Neural cell (in vitro differentiated cells): Measurements from ENCODE around the gene TBCEL. TPM values are rescaled to one million over a fixed set of nuclear protein-coding genes. Genes with fewer than 3 reads are reported as not detected.

Experiments
- H2AFZ ChIP-seq: fragments of 200-600, 300-800 bp; sonication (generic), shearing (Covaris generic); 2 replicates; pipeline ENCODE4 v1.6.0; 2014; ENCODE audit warnings: low read depth, mild to moderate bottlenecking, antibody characterized with exemption, low read length, moderate library complexity
- H3F3A ChIP-seq: fragments of 200-600 bp; shearing (Covaris generic); 2 replicates; pipeline ENCODE4 v1.6.1; 2016; ENCODE audit warnings: mild to moderate bottlenecking, moderate library complexity, mixed read lengths, antibody characterized with exemption, low read length; ENCODE audit not compliant: insufficient read depth, poor library complexity, severe bottlenecking
- H3K27ac ChIP-seq: fragments of 200-600, 300-800 bp; sonication (generic), shearing (Covaris generic); 2 replicates; pipeline ENCODE4 v1.5.1; 2014; ENCODE audit warnings: mild to moderate bottlenecking, low read length, moderate library complexity
- H3K27me3 ChIP-seq: fragments of 300-800, 200-600 bp; sonication (generic), shearing (Covaris generic); 2 replicates; pipeline ENCODE4 v1.6.0; 2014; ENCODE audit warnings: mild to moderate bottlenecking, low read depth, low read length, moderate library complexity; ENCODE audit not compliant: insufficient read depth
- H3K36me3 ChIP-seq: fragments of 300-800, 200-600 bp; sonication (generic), shearing (Covaris generic); 2 replicates; pipeline ENCODE4 v1.5.1; 2014; ENCODE audit warnings: mild to moderate bottlenecking, antibody characterized with exemption, low read length, moderate library complexity; ENCODE audit not compliant: insufficient read depth
- H3K4me2 ChIP-seq: fragments of 300-800, 200-600 bp; sonication (generic), shearing (Covaris generic); 2 replicates; pipeline ENCODE4 v1.6.0; 2014; ENCODE audit warnings: mild to moderate bottlenecking, low read length
- H3K4me3 ChIP-seq: fragments of 300-800, 200-600 bp; sonication (generic), shearing (Covaris generic); 2 replicates; pipeline ENCODE4 v1.5.1; 2014; ENCODE audit warnings: mild to moderate bottlenecking, low read length, moderate library complexity
- H3K79me2 ChIP-seq: fragments of 200-600 bp; shearing (Covaris generic); replicated peaks from 2 replicates; pipeline ENCODE4 v1.6.0; 2014; ENCODE audit warnings: mild to moderate bottlenecking, low read length, moderate library complexity; ENCODE audit not compliant: insufficient read depth
- H3K9ac ChIP-seq: fragments of 300-800, 200-600 bp; sonication (generic), shearing (Covaris generic); 2 replicates; pipeline ENCODE4 v1.6.1; 2016; ENCODE audit warnings: mild to moderate bottlenecking, low read length, mixed read lengths
- H3K9me2 ChIP-seq: fragments of 200-600 bp; shearing (Covaris generic); 2 replicates; pipeline ENCODE4 v1.6.1; 2016; ENCODE audit warnings: mild to moderate bottlenecking, low read length, mixed read lengths; ENCODE audit not compliant: insufficient read depth
- H3K9me3 ChIP-seq: fragments of 200-600, 300-800 bp; sonication (generic), shearing (Covaris generic); 2 replicates; pipeline ENCODE4 v1.6.1; 2016; ENCODE audit warnings: mild to moderate bottlenecking, mixed run types, low read length, moderate library complexity, mixed read lengths
- H4K20me1 ChIP-seq: fragments of 200-600 bp; shearing (Covaris generic); 2 replicates; pipeline ENCODE4 v1.6.1; 2016; ENCODE audit warnings: mild to moderate bottlenecking, mixed run types; ENCODE audit not compliant: insufficient read depth
- EP300 ChIP-seq: fragments of 450-650 bp; conservative IDR thresholded peaks from 2 replicates; pipeline ENCODE4 v1.6.1; 2014; ENCODE audit warnings: antibody characterized with exemption, mild to moderate bottlenecking, moderate library complexity; ENCODE audit not compliant: poor library complexity, severe bottlenecking
- EZH2 ChIP-seq: fragments of 200-600, 300-800 bp; shearing (Covaris generic), sonication (generic); IDR thresholded peaks from 2 replicates; pipeline ENCODE4 v1.6.1; 2014; ENCODE audit warnings: antibody characterized with exemption, low read length, borderline replicate concordance, mild to moderate bottlenecking; ENCODE audit not compliant: insufficient read depth, poor library complexity, severe bottlenecking
- MXI1 ChIP-seq: fragments of 450-650 bp; conservative IDR thresholded peaks from 2 replicates; pipeline ENCODE4 v1.6.1; 2014; ENCODE audit warnings: antibody characterized with exemption, mild to moderate bottlenecking; ENCODE audit not compliant: poor library complexity, severe bottlenecking
- POLR2AphosphoS5 ChIP-seq: IDR thresholded peaks from 2 replicates; pipeline ENCODE4 v1.6.1; 2012
- RAD21 ChIP-seq: fragments of 450-650 bp; conservative IDR thresholded peaks from 2 replicates; pipeline ENCODE4 v1.6.1; 2014; ENCODE audit warnings: antibody characterized with exemption, mild to moderate bottlenecking, moderate library complexity
- SMC3 ChIP-seq: fragments of 450-650 bp; conservative IDR thresholded peaks from 2 replicates; pipeline ENCODE4 v1.6.1; 2014; ENCODE audit warnings: antibody characterized with exemption, mild to moderate bottlenecking, moderate library complexity; ENCODE audit not compliant: poor library complexity
- TAF1 ChIP-seq: IDR thresholded peaks from 2 replicates; pipeline ENCODE4 v1.6.1; 2012; ENCODE audit warnings: low read depth
- polyA minus RNA-seq: library from RNA; depleted of rRNA, polyadenylated mRNA; stranded (reverse); fragments of >200 nt; gene quantifications from 2 replicates; pipeline ENCODE4 v1.2.3, GENCODE V29; 2014
- polyA plus RNA-seq: library from polyadenylated mRNA; depleted of rRNA; stranded (reverse); fragments of >200 nt; gene quantifications from 2 replicates; pipeline ENCODE4 v1.2.3, GENCODE V29; 2014
- TF ChIP-seq, protein P1 (sequence below): IDR thresholded peaks from 2 replicates; pipeline ENCODE4 v1.6.1; 2012; ENCODE audit warnings: borderline replicate concordance
- TF ChIP-seq, protein P2 (sequence below): fragments of 450-650 bp; IDR thresholded peaks from 2 replicates; pipeline ENCODE4 v1.5.1; 2014; ENCODE audit warnings: antibody characterized with exemption, mild to moderate bottlenecking, moderate library complexity; ENCODE audit not compliant: poor library complexity, severe bottlenecking

The TBCEL gene, protein sequence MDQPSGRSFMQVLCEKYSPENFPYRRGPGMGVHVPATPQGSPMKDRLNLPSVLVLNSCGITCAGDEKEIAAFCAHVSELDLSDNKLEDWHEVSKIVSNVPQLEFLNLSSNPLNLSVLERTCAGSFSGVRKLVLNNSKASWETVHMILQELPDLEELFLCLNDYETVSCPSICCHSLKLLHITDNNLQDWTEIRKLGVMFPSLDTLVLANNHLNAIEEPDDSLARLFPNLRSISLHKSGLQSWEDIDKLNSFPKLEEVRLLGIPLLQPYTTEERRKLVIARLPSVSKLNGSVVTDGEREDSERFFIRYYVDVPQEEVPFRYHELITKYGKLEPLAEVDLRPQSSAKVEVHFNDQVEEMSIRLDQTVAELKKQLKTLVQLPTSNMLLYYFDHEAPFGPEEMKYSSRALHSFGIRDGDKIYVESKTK
- 13.5 and 16.5 TPM in 2 replicates for polyA plus RNA-seq
- 72.1 and 83.5 TPM in 2 replicates for polyA minus RNA-seq

DNA sequence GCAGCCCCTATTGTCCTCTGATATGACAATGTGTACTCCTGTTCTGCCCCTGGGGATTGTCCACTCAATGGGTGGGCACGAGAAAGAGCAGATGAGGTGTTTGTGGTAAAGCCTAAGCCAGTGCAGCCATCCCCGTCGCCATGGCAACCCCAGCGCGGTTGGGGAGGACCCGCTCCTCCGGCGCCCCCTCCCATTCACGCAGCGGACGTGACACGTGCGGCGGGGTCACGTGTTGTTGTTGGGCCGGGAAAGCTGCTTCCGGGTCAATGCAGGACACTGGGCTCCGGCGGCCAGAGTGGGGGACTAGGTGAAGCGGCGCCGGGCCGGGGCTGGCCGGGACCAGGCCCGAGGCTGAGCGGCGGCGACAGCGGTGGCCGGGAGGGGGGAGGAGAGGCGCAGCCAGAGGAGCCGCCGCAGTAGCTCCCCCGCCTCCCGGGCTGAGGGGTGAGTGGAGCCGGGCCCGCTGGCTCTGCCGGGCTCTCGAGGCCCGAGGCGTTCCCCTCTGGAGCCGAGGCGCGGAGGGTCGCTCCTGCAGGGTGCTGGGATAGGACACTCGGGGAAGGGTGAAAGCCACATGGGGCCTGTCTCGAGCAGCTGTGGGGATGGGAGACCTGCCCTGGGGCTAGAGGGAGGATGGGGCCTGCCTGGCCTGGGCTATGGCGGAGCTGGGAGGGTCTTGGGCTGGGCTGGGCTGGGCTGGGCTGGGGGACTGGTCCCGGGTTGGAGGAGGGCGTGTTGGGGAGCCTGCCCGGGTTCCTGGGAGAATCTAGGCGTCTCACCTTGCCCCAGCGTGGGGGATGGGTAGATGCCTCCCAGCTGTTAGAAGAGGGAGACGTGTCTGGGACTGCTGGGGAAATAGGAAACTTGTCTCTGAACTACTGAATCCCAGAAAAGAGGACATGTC is at the start of gene TBCEL:
Gene TBCEL (plus strand): TSS at position 255 of the 904 bp plus-strand sequence. CDS start 21,589 bp downstream, outside the sequence.
- Histone ChIP-seq H3K4me3 (peak within 1 kb of the TSS; percentile 93), H3K9me2 (no peaks in the 10 kb centered on the region), H2AFZ (peak within 1 kb of the TSS; percentile 92), H3K27me3 (no peaks in the 10 kb centered on the region), H3K79me2 (peaks cover 49% of the 10 kb centered on the region), H3F3A (no peaks in the 10 kb centered on the region), H3K9me3 (no peaks in the 10 kb centered on the region), H4K20me1 (no peaks in the 10 kb centered on the region), H3K4me2 (peak within 1 kb of the TSS; percentile 91), H3K36me3 (no peaks in the 10 kb centered on the region), H3K9ac (peak within 1 kb of the TSS; percentile 91), H3K27ac (peak within 1 kb of the TSS; percentile 66)
- TF ChIP-seq EZH2 (no peak), TAF1 (no peak), RAD21 (peak; percentile 34), EP300 (peak; percentile 60), POLR2AphosphoS5 (peak; percentile 85), SMC3 (peak; percentile 47), MXI1 (peak; percentile 91)
- TF ChIP-seq, protein P1, sequence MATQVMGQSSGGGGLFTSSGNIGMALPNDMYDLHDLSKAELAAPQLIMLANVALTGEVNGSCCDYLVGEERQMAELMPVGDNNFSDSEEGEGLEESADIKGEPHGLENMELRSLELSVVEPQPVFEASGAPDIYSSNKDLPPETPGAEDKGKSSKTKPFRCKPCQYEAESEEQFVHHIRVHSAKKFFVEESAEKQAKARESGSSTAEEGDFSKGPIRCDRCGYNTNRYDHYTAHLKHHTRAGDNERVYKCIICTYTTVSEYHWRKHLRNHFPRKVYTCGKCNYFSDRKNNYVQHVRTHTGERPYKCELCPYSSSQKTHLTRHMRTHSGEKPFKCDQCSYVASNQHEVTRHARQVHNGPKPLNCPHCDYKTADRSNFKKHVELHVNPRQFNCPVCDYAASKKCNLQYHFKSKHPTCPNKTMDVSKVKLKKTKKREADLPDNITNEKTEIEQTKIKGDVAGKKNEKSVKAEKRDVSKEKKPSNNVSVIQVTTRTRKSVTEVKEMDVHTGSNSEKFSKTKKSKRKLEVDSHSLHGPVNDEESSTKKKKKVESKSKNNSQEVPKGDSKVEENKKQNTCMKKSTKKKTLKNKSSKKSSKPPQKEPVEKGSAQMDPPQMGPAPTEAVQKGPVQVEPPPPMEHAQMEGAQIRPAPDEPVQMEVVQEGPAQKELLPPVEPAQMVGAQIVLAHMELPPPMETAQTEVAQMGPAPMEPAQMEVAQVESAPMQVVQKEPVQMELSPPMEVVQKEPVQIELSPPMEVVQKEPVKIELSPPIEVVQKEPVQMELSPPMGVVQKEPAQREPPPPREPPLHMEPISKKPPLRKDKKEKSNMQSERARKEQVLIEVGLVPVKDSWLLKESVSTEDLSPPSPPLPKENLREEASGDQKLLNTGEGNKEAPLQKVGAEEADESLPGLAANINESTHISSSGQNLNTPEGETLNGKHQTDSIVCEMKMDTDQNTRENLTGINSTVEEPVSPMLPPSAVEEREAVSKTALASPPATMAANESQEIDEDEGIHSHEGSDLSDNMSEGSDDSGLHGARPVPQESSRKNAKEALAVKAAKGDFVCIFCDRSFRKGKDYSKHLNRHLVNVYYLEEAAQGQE = no peak
- TF ChIP-seq, protein P2, sequence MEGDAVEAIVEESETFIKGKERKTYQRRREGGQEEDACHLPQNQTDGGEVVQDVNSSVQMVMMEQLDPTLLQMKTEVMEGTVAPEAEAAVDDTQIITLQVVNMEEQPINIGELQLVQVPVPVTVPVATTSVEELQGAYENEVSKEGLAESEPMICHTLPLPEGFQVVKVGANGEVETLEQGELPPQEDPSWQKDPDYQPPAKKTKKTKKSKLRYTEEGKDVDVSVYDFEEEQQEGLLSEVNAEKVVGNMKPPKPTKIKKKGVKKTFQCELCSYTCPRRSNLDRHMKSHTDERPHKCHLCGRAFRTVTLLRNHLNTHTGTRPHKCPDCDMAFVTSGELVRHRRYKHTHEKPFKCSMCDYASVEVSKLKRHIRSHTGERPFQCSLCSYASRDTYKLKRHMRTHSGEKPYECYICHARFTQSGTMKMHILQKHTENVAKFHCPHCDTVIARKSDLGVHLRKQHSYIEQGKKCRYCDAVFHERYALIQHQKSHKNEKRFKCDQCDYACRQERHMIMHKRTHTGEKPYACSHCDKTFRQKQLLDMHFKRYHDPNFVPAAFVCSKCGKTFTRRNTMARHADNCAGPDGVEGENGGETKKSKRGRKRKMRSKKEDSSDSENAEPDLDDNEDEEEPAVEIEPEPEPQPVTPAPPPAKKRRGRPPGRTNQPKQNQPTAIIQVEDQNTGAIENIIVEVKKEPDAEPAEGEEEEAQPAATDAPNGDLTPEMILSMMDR = no peak

DNA sequence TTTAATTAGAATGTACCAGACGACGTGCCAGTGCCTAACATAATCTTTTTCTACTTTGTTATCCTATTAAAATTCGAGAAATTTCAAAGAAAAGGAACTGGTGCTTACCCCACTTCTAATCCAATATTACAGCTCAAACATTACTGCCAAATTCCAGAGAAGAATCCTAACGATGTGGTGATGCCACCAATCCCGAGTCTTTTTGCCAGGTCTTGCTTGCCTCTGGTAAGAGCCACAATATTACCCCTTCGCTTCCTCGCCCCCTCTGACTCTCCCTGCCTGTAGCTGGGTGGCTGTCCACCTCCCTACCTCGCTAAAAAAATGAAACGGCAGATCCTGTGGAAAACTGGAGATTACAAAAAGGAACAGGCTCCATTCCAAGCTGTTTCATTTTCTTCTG is 49.4 kb upstream of the TBCEL start:
- Histone ChIP-seq H3K9me2 (no peaks in the 10 kb centered on the region), H3K4me3 (no peak overlapping the region), H3K27me3 (no peaks in the 10 kb centered on the region), H3K9ac (no peak overlapping the region), H3K36me3 (no peaks in the 10 kb centered on the region), H4K20me1 (no peaks in the 10 kb centered on the region), H3K27ac (no peak overlapping the region), H3K9me3 (no peaks in the 10 kb centered on the region), H3K4me2 (no peak overlapping the region), H3F3A (no peaks in the 10 kb centered on the region), H3K79me2 (no peaks in the 10 kb centered on the region), H2AFZ (no peak overlapping the region)
- TF ChIP-seq SMC3 = no peak
- TF ChIP-seq, protein P2 = no peak
- TF ChIP-seq EZH2 = no peak
- TF ChIP-seq, protein P1 = no peak
- no peak for TF ChIP-seq TAF1
- TF ChIP-seq POLR2AphosphoS5 = no peak
- no peak for TF ChIP-seq EP300
- TF ChIP-seq MXI1 = no peak
- no peak for TF ChIP-seq RAD21
